Measurements from ENCODE around the gene DDX27.

Gene DDX27

GRCh38 chr20:49248301-49248700, 29.1 kb downstream of the DDX27 start:
- DNase-seq = peak; percentile 61

GRCh38 chr20:49248879-49249665, 29.9 kb downstream of the DDX27 start:
- DNase-seq = peak; percentile 61

- no peak for DNase-seq
These were observed 33.5 kb downstream of the DDX27 start for GRCh38 chr20:49252556-49253350.

- no peak for DNase-seq
These were observed 37.0 kb downstream of the DDX27 start for GRCh38 chr20:49256261-49256660.

- DNase-seq = peak; percentile 57
These were observed 40.1 kb downstream of the DDX27 start for GRCh38 chr20:49259284-49259683.

- DNase-seq = peak; percentile 46
These were observed 40.6 kb downstream of the DDX27 start for GRCh38 chr20:49259799-49260198.

- DNase-seq = no peak
These were observed 41.0 kb downstream of the DDX27 start for GRCh38 chr20:49260218-49260617.

- DNase-seq = no peak
These were observed 42.0 kb downstream of the DDX27 start for GRCh38 chr20:49261173-49261572.

GRCh38 chr20:49262444-49262843, 43.2 kb downstream of the DDX27 start:
- no peak for DNase-seq

GRCh38 chr20:49267327-49267726, 48.1 kb downstream of the DDX27 start:
- no peak for DNase-seq

GRCh38 chr20:49268600-49269365, 49.6 kb downstream of the DDX27 start:
- DNase-seq = no peak

GRCh38 chr20:49270177-49270576, 51.0 kb downstream of the DDX27 start:
- DNase-seq = peak; percentile 58

- DNase-seq = peak; percentile 45
These were observed 51.5 kb downstream of the DDX27 start for GRCh38 chr20:49270736-49271135.

GRCh38 chr20:49272654-49273053, 53.4 kb downstream of the DDX27 start:
- DNase-seq = no peak

- DNase-seq = peak; percentile 42
These were observed 54.6 kb downstream of the DDX27 start for GRCh38 chr20:49273696-49274277.

GRCh38 chr20:49275216-49275615, 56.0 kb downstream of the DDX27 start:
- no peak for DNase-seq

GRCh38 chr20:49275636-49276035, 56.4 kb downstream of the DDX27 start:
- DNase-seq = no peak

GRCh38 chr20:49276161-49276960, 57.1 kb downstream of the DDX27 start:
- peak; percentile 83 for DNase-seq

- peak; percentile 83 for DNase-seq
These were observed 58.0 kb downstream of the DDX27 start for GRCh38 chr20:49276961-49277785.

- DNase-seq = no peak
These were observed 58.5 kb downstream of the DDX27 start for GRCh38 chr20:49277786-49278035.

- peak; percentile 99 for DNase-seq
These were observed 59.0 kb downstream of the DDX27 start, which contains the start of gene ZNFX1 for GRCh38 chr20:49278036-49278817. Gene ZNFX1 (minus strand): TSS chr20:49278057. CDS start chr20:49275839, 2,218 bp downstream.

Data from activated effector memory CD4-positive, alpha-beta T cell treated with anti-CD3 and anti-CD28 coated beads, Interleukin-2, amount 50 U/mL, for 16 hours (primary cell).